ENCODE data around the gene HSPBP1.

The HSPBP1 gene

DNA sequence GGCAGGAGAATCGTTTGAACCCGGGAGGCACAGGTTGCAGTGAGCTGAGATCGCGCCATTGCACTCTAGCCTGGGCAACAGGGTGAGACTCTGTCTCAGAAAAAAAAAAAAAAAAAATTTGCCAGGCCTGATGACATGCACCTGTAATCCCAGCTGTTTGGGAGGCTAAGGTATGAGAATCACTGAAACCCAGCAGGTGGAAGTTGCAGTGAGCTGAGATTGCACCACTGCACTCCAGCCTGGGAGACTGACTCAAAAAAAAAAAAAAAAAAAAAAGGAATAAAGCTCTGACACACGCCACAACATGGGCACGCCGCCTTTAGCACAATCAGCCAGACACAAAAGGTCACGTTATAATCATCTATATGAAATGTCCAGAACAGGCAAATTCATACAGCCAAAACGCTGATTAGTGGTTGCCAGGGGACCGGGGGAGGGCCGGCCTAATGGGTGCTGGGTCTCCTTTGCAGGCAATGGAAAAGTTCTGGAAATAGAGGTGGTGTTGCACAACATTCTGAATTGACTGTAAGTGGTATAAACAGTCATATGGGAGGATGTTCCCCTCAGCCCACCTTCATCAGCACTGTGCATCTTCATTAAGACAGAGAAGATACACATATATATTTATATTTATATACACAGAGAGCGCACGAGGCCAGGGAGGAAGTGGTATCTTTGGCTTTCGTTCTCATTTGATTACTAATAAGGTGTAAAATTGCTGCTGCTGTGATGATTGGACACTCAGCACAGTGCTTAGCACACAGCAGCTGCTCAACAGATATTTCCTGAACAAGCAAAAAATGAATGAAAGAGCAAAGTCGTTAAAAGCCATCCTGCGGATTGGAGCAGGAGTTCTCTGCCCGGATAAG is 3.8 kb downstream of the HSPBP1 start:
- no peak for DNase-seq (ENCODE audit: low read depth, low spot score)

GRCh38 chr19:55273978-55274707 is 5.8 kb downstream of the HSPBP1 start:
- no peak for DNase-seq (ENCODE audit: low read depth, low spot score)

GRCh38 chr19:55272142-55272541 is 7.8 kb downstream of the HSPBP1 start:
- no peak for DNase-seq (ENCODE audit: low read depth, low spot score)

DNA sequence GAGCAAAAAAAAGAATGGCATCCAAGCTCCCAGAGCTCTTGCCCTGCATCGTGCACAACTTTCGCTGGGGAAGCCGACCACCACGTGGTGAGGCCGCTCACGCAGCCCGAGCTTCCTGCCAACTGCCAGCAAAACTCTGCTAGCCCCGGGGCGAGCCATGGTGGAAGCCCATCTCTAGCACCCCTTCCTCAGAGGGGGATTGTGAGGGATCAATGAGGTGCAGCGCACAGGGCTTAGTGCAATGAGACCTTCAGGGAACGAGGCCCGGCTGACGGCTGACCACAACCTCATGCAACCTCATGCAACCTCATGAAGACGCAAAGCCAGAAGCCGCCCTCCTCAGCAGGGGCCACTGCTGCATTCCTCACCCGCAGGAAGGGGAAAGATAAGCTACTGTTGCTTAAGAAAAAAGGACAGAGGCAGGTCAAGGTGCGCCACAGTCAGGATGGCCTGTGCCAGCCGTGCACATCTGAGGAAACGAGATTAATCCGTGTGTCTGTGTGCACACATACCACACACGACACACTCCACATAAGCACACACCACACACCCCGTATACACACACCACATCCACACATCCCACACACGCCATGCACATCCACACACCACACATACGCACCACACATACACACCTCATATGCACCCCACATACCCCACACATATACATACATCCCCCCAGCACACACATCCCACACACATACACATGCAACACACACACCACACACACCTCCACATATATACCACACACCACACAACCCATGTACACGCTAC is 9.6 kb downstream of the HSPBP1 start:
- no peak for DNase-seq (ENCODE audit: low read depth, low spot score)

DNA sequence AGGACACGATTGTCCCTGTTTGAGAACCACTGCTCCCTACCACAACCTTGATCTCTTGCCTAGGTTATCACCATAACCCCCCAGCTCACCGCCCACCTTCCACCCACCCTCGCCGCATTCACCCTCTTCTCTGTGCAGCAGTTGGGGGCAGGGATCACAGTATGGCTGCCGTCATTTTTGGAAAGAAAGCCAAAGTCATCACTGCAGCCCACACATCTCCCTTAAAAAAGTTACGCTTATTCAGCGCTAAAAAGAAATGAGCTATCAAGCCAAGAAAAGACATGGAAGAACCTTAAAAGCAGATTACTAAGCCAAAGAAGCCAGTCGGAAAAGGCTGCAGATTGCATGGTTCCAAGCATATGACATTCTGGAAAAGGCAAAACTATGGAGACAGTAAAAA is 10.6 kb downstream of the HSPBP1 start:
- no peak for DNase-seq (ENCODE audit: low read depth, low spot score)

GRCh38 chr19:55266840-55267239 is 13.1 kb downstream of the HSPBP1 start:
- no peak for DNase-seq (ENCODE audit: low read depth, low spot score)

DNA sequence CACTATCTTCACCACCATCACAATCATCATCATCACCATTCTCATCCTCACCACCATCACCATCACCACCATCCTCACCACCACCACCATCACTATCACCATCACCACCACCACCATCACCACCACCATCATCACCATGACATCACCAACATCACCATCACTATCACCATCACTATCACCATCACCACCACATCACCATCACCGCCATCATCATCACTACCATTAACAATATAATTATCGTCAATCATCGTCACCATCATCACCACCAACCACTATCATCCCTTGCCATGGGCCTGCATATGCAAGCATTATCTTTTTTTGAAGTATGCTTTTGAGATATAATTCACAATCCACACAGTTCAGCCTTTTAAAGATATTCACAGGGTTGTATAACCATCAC is 13.5 kb downstream of the HSPBP1 start:
- no peak for DNase-seq (ENCODE audit: low read depth, low spot score)

GRCh38 chr19:55265723-55266386 is 14.1 kb downstream of the HSPBP1 start:
- no peak for DNase-seq (ENCODE audit: low read depth, low spot score)

GRCh38 chr19:55265173-55265572 is 14.7 kb downstream of the HSPBP1 start:
- no peak for DNase-seq (ENCODE audit: low read depth, low spot score)

GRCh38 chr19:55264531-55264930 is 15.4 kb downstream of the HSPBP1 start:
- no peak for DNase-seq (ENCODE audit: low read depth, low spot score)

DNA sequence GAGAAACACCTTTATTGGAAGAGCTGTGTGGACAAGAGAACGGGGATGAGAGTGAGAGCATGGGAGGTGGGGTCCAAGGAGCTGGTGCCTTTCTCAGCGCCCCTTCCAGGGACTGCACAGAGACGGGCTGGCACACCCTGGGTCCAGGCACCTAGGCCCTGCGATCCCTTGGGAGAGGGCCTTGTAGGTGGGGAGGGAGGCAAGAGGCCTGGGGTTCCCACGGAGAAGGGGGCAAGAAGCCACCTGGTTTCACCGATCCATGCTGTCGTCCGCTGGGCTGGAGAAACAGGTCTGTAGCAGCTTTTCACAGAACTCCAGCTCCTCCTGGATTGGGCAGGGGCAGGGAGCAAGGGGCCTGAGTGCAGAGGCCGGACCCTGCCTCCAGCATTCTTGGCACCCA is 17.6 kb downstream of the HSPBP1 start:
- no peak for DNase-seq (ENCODE audit: low read depth, low spot score)

DNA sequence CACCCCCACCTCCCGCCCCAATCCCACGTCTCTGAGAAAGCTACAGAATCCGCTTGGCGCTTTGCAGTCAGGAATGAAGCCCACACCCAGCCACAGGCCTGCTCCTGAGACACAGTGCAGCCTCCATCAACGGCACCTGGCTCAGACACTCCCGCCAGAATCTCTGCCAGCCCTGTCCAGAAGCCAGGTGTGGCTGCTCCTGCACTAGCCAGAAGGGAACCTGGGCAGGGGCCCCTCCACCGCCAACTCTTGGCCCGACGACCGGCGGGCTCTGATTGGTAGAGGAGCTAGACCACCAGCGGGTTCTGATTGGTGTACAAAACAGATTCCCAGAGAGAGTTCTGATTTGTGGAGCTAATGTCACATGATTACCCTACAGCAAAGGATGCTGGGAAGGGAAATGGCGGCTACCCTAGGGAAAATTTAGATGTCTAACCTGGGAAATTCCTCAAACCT is 18.2 kb downstream of the HSPBP1 start:
- DNase-seq (ENCODE audit: low read depth, low spot score), result no peak

- no peak for DNase-seq (ENCODE audit: low read depth, low spot score)
These were observed 20.2 kb downstream of the HSPBP1 start for GRCh38 chr19:55259540-55260210.

DNA sequence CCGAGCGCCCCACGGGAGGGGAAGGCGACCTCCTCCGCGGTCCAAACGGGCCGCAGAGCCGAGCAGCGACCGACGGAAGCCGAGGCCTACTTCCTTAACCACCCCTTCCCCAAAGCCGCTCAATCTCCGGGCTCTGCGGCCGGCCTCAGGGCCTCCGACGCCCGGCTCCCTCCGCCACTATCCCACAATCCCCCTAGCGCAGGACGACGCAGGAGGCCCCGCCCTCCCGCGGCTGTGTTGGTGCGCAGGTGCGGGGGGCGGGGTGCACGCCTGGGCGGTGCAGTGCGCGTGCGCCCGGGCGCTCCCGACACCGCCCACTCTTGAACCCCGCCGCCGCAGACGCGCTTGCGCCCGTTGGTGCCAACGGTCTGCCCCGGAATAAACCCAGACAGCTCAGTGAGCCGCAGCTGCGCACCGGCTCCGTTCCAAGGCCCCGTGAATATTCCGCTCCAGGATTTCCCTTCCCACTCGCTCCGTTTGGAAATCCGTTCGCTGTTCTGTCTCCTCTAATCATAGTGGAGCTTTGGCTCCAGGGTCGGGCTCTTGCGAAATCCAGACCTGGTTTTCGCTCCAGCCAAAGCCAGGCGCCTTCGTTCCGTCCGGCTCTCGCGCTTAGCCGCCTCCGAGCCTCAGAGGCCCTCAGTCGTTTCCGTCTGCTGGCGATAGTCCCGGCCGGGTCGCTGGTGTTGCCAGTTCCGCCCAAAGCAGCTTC is 20.9 kb downstream of the HSPBP1 start, which contains the start of gene PPP6R1:
PPP6R1 (minus strand) TSS at position 190 of the 712 bp plus-strand sequence. CDS start 11,914 bp downstream, outside the sequence.
- peak; percentile 81 for DNase-seq (ENCODE audit: low read depth, low spot score)

DNA sequence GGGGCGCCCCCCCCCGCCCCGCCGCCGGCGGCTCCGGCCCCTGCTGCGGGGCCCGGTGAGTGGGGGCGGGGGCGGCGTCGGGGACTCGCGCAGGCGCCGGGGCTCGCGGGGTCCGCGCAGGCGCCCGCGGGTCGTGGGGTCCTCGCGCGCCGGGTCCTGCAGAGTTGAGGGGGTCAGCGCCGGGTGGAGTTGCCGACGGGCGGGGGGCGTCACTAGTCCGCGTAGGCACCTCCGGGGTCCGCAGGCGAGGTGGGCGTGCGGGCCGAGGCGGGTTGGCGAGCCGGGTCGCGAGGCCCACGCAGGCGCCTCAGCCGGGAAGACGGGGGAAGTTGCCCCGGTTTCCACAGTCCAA is 21.5 kb downstream of the HSPBP1 start:
- no peak for DNase-seq (ENCODE audit: low read depth, low spot score)

- no peak for DNase-seq (ENCODE audit: low read depth, low spot score)
These were observed 22.2 kb downstream of the HSPBP1 start for GRCh38 chr19:55257461-55258420.

GRCh38 chr19:55256562-55257460 is 23.1 kb downstream of the HSPBP1 start:
- DNase-seq (ENCODE audit: low read depth, low spot score), result no peak

Measured in activated naive CD8-positive, alpha-beta T cell treated with anti-CD3 and anti-CD28 coated beads, Interleukin-2, amount 50 U/mL, for 16 hours (primary cell).